ENCODE data around the gene LNX1. TPM values are rescaled to one million over a fixed set of nuclear protein-coding genes. Genes with fewer than 3 reads are reported as not detected.

Gene LNX1
- polyA plus RNA-seq, 1 experiment, result 0.29 TPM

GRCh38 chr4:53596901-53597300 is 5.6 kb upstream of the LNX1 start:
- DNase-seq (ENCODE audit: low read depth), result no peak
- no peak for TF ChIP-seq CTCF (IDR thresholded peaks at IDR 0.05; ENCODE audit: insufficient read depth, low read depth, low read length)
- CTCF ChIA-PET, result no interaction called here
- POLR2A ChIA-PET, result no interaction called here
- Histone ChIP-seq H3K36me3 (ENCODE audit: control insufficient read depth, insufficient read depth, low read length) (no peaks in the 10 kb centered on the region), H3K27me3 (ENCODE audit: control insufficient read depth, insufficient read depth, low read length) (no peaks in the 10 kb centered on the region), H3K4me3 (ENCODE audit: low read depth, low read length) (no peak overlapping the region)

GRCh38 chr4:53595834-53596233 is 4.5 kb upstream of the LNX1 start:
- ChIA-PET POLR2A (no interaction called here), CTCF (no interaction called here)
- no peak for DNase-seq (ENCODE audit: low read depth)
- no peak for TF ChIP-seq CTCF (IDR thresholded peaks at IDR 0.05; ENCODE audit: insufficient read depth, low read depth, low read length)
- Histone ChIP-seq H3K27me3 (ENCODE audit: control insufficient read depth, insufficient read depth, low read length) (no peaks in the 10 kb centered on the region), H3K4me3 (ENCODE audit: low read depth, low read length) (no peak overlapping the region), H3K36me3 (ENCODE audit: control insufficient read depth, insufficient read depth, low read length) (no peaks in the 10 kb centered on the region)

- no peaks in the 10 kb centered on the region for H3K36me3 ChIP-seq (ENCODE audit: control insufficient read depth, insufficient read depth, low read length)
- H3K4me3 ChIP-seq (ENCODE audit: low read depth, low read length), result no peak overlapping the region
- ChIA-PET POLR2A (no interaction called here), CTCF (no interaction called here)
- no peak for TF ChIP-seq CTCF (IDR thresholded peaks at IDR 0.05; ENCODE audit: insufficient read depth, low read depth, low read length)
- H3K27me3 ChIP-seq (ENCODE audit: control insufficient read depth, insufficient read depth, low read length), result no peaks in the 10 kb centered on the region
- no peak for DNase-seq (ENCODE audit: low read depth)
Observed at GRCh38 chr4:53595204-53595603, 3.9 kb upstream of the LNX1 start.

GRCh38 chr4:53593765-53594164 is 2.5 kb upstream of the LNX1 start:
- TF ChIP-seq CTCF (IDR thresholded peaks at IDR 0.05; ENCODE audit: insufficient read depth, low read depth, low read length), result no peak
- Histone ChIP-seq H3K4me3 (ENCODE audit: low read depth, low read length) (no peak overlapping the region), H3K27me3 (ENCODE audit: control insufficient read depth, insufficient read depth, low read length) (no peaks in the 10 kb centered on the region), H3K36me3 (ENCODE audit: control insufficient read depth, insufficient read depth, low read length) (no peaks in the 10 kb centered on the region)
- POLR2A ChIA-PET, result no interaction called here
- DNase-seq (ENCODE audit: low read depth), result no peak
- CTCF ChIA-PET, result interaction anchor here (0.7 to 1.0 kb wide), 2 partner anchors 25 to 119 kb away, joined by 3 read pairs; no protein-coding TSS in a partner anchor

GRCh38 chr4:53592686-53593501 is 1.6 kb upstream of the LNX1 start:
- TF ChIP-seq CTCF (IDR thresholded peaks at IDR 0.05; ENCODE audit: insufficient read depth, low read depth, low read length), result no peak
- Histone ChIP-seq H3K4me3 (ENCODE audit: low read depth, low read length) (no peak overlapping the region), H3K36me3 (ENCODE audit: control insufficient read depth, insufficient read depth, low read length) (no peaks in the 10 kb centered on the region), H3K27me3 (ENCODE audit: control insufficient read depth, insufficient read depth, low read length) (no peaks in the 10 kb centered on the region)
- DNase-seq (ENCODE audit: low read depth), result no peak
- POLR2A ChIA-PET, result no interaction called here
- CTCF ChIA-PET, result interaction anchor here (0.7 to 1.0 kb wide), 3 partner anchors 26 to 608 kb away, joined by 3 to 4 read pairs (median 3); no protein-coding TSS in a partner anchor

Measured in BJ (cell line).